Cardiac muscle cell (in vitro differentiated cells and primary cell): ENCODE measurements around the gene EBF3. TPM values are rescaled to one million over a fixed set of nuclear protein-coding genes. Genes with fewer than 3 reads are reported as not detected.

ENCODE experiments used
- DNase-seq, 2 donors: peaks; one replicate each; pipeline versions ENCODE4 v3.0.0 to v3.0.0-alpha.2; 2010 to 2017; ENCODE audit warnings: low read depth in 1 of 2, low spot score in 1 of 2
- H3K27ac ChIP-seq: fragments of 200-600 bp; sonication (generic); 2 replicates; pipeline ENCODE4 v1.5.1; 2016
- H3K27me3 ChIP-seq: fragments of 200-600 bp; sonication (generic); 2 replicates; pipeline ENCODE4 v1.6.0; 2016; ENCODE audit warnings: control low read depth
- H3K36me3 ChIP-seq: fragments of 200-600 bp; sonication (generic); 2 replicates; pipeline ENCODE4 v1.5.1; 2016; ENCODE audit warnings: control low read depth
- H3K4me1 ChIP-seq: fragments of 200-600 bp; sonication (generic); 2 replicates; pipeline ENCODE4 v1.8.1; 2017; ENCODE audit warnings: low read depth, mild to moderate bottlenecking, mixed run types
- H3K4me3 ChIP-seq: fragments of 200-600 bp; sonication (generic); 2 replicates; pipeline ENCODE4 v1.5.1; 2016; ENCODE audit warnings: mild to moderate bottlenecking
- H3K9me3 ChIP-seq: fragments of 200-600 bp; sonication (generic); 2 replicates; pipeline ENCODE4 v1.5.1; 2017; ENCODE audit warnings: low read depth, mild to moderate bottlenecking, control low read depth
- CTCF ChIP-seq: IDR thresholded peaks from 2 replicates; pipeline ENCODE4 v1.5.1; 2012; ENCODE audit warnings: low read depth, mild to moderate bottlenecking, low read length
- polyA plus RNA-seq: library from polyadenylated mRNA; unstranded; fragments of >200 nt; fragmentation: Nextera tagmentation; extraction: Ambion mirVana; gene quantifications from 2 replicates; pipeline ENCODE4 v1.2.1, GENCODE V29; 2016
- total RNA-seq: library from RNA; depleted of rRNA; stranded (reverse); fragments of >200 nt; gene quantifications from 2 replicates; pipeline ENCODE4 v1.2.3, GENCODE V29; 2016

The EBF3 gene
- total and polyA plus RNA-seq, 2 experiments from 2014 or later, result 0.61 to 2.8 TPM

- peaks cover 4% of the 10 kb centered on the region for H3K27me3 ChIP-seq
- H3K27ac ChIP-seq, result no peak overlapping the region
- DNase-seq, result no peak
- H3K4me3 ChIP-seq, result no peak overlapping the region
- no peaks in the 10 kb centered on the region for H3K36me3 ChIP-seq
- TF ChIP-seq CTCF, result no peak
- H3K4me1 ChIP-seq, result no peaks in the 10 kb centered on the region
- no peaks in the 10 kb centered on the region for H3K9me3 ChIP-seq
Measured at GRCh38 chr10:130003787-130004613, 39.9 kb upstream of the EBF3 start.

- no peak for TF ChIP-seq CTCF
- no peaks in the 10 kb centered on the region for H3K36me3 ChIP-seq
- H3K27ac ChIP-seq, result no peak overlapping the region
- no peaks in the 10 kb centered on the region for H3K9me3 ChIP-seq
- H3K4me3 ChIP-seq, result no peak overlapping the region
- H3K27me3 ChIP-seq, result peaks cover 4% of the 10 kb centered on the region
- no peaks in the 10 kb centered on the region for H3K4me1 ChIP-seq
- no peak for DNase-seq
Measured at GRCh38 chr10:130003166-130003565, 39.1 kb upstream of the EBF3 start.

GRCh38 chr10:130002606-130003005 is 38.5 kb upstream of the EBF3 start:
- H3K4me3 ChIP-seq, result no peak overlapping the region
- TF ChIP-seq CTCF, result no peak
- H3K4me1 ChIP-seq, result no peaks in the 10 kb centered on the region
- no peak for DNase-seq
- no peaks in the 10 kb centered on the region for H3K36me3 ChIP-seq
- H3K27me3 ChIP-seq, result peaks cover 4% of the 10 kb centered on the region
- no peaks in the 10 kb centered on the region for H3K9me3 ChIP-seq
- H3K27ac ChIP-seq, result no peak overlapping the region

- Histone ChIP-seq H3K27me3 (peaks cover 2% of the 10 kb centered on the region), H3K4me1 (no peaks in the 10 kb centered on the region), H3K36me3 (no peaks in the 10 kb centered on the region), H3K9me3 (no peaks in the 10 kb centered on the region), H3K27ac (no peak overlapping the region), H3K4me3 (no peak overlapping the region)
- no peak for DNase-seq
- TF ChIP-seq CTCF, result no peak
Measured at GRCh38 chr10:130000918-130001317, 36.8 kb upstream of the EBF3 start.

- Histone ChIP-seq H3K9me3 (no peaks in the 10 kb centered on the region), H3K27ac (no peak overlapping the region), H3K4me3 (no peak overlapping the region), H3K36me3 (no peaks in the 10 kb centered on the region), H3K4me1 (no peaks in the 10 kb centered on the region), H3K27me3 (peaks cover 2% of the 10 kb centered on the region)
- DNase-seq, result no peak
- TF ChIP-seq CTCF, result no peak
Measured at GRCh38 chr10:129999140-129999539, 35.1 kb upstream of the EBF3 start.
